Measurements from ENCODE around the gene DDX39B.
A peak's percentile ranks its signal among the peaks of the same experiment; 100 is the strongest.
"Not testable (repeated sequence)": the region's sequence is repeated elsewhere in the genome, so short reads cannot be mapped to it uniquely, and the experiment has no call there.

The DDX39B gene

DNA sequence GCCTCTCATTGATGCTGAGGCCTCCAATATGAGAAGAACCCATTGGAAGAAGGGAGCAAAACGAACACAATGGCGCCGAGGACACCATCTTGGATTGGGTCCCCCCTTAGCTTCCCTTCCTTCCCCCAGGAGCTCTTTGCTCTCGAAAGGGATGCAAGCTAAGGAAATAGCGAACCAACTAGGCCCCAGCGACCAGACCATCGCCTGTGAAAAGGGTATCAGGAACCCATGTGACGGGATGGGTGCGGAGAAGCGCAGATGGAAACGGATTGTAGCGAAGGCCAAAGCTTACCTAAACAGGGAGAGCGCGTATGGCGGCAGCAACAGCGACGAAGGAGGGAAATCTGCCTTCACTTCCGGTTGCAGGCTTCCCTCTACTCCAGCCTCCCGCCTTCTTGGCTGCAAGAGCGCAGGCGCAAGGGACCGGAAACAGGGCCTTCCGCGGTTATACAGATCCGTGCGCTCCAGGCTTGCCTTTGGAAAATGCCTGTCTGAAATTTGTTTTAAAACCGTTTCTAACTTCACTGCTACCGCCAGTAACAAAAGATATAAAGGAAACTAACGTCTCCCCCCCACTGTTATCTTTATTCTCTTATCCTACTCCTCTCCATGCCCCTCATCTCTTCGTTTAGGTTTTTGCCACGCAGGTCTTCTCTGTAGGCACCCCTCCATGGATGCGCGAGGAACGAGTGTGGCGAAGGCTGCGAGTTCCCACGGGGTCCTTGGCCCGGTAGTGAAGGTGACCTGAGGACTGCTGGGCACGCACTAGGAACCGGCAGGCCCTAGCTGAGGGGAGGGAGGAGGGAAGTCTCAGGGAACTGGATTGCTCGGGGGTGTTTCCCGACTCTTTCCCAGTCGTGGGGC is at the start of gene DDX39B:
Gene DDX39B (minus strand): TSS at position 346 of the 864 bp plus-strand sequence. CDS start 1,471 bp downstream, outside the sequence.
- peak; percentile 97 for DNase-seq

- not testable (repeated sequence) for DNase-seq
Measured at GRCh38 chr6:31590691-31591090, 48.9 kb upstream of the DDX39B start.

- no peak for DNase-seq
Measured at GRCh38 chr6:31588871-31589650, 47.3 kb upstream of the DDX39B start.

DNA sequence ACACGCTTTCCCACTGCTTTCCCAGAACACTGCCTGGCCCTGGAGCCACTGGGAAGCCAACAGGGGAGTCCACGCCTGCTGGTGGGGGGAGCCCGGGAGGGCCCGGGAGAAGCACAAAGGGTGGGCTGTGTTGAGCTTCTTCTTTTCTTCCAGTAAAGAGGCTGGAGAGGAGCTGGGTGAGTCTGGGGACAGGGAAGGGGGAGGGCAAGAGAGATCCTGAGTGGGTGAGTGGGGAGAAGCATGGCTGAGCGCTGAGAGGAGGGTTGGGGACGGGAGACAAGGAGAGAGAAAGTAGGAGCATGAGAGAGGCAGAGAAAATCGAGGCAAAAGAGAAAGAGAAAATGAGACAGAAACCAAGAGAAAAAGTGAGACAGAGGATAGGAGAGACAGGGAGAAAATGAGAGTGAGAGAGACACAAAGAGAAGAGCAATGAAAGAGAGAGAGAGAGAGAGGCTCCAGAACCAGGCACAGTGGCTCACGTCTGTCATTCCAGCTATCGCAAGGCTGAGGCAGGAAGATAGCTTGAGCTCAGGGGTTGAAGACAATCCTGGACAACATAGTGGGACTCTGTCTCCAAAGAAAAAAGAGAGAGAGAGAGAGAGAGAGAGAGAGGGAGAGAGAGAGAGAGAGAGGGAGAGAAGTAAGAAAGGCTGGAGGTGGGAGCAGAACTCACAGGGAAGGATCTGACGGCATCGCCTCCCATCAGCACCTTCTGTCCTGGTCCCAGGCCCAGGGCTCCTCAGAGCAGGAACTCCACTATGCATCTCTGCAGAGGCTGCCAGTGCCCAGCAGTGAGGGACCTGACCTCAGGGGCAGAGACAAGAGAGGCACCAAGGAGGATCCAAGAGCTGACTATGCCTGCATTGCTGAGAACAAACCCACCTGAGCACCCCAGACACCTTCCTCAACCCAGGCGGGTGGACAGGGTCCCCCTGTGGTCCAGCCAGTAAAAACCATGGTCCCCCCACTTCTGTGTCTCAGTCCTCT is 46.3 kb upstream of the DDX39B start:
- no peak for DNase-seq

DNA sequence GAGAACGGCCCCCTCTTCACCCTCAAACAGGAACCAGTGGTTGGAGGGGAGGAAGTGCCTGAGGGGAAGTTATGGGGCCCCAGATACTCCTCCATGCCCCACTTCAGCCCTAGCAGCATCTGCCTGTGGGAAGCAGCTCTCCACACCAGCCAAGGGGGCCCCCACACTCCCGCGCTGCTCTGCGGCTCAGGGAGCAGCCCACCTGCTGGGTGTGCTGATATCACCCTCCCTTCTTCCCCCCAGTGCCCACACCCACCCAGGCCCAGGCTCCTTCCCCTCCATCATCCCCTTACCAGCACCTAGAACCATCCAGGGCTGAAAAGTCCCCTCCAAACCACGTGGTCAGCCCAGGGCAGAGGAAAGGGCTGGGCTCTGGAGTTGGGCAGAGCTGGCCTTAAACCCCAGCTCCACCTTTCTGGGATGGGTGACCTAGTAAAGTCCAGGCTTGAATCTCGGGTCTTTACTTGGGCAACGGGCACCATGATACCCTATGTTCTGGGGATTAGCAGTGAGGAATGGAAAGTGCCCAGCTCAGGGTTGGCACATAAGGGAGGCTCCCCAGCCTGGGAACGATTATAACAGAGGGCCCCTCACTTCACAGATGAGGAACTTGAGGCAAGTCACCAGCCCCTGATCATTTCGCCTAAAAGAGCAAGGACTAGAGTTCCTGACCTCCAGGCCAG is 44.9 kb upstream of the DDX39B start:
- no peak for DNase-seq

DNA sequence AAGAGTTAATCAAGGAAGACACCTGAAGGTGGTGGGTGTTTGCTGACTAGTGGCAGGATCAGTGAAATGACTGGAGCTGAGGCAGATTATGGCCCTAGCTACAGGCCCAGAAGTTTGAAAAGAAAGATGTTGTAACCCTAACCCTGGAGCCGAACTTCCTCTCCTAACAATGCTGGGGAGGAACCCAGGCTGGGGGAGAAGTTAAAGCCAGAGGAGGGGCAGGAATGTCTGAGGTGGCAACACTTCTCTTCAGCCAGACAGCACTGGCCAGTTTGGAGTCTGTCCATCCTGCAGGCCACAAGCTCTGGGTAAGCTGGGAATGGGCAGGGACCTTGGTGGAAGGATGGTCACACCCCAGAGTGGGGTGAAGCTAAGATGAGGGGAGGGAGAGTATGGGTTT is 44.2 kb upstream of the DDX39B start, which contains the start of gene LST1:
Gene LST1 (plus strand): TSS at position 270 of the 400 bp plus-strand sequence. CDS start 1,023 bp downstream, outside the sequence.
- DNase-seq = no peak

GRCh38 chr6:31585491-31585890 is 43.7 kb upstream of the DDX39B start:
- no peak for DNase-seq

- DNase-seq = no peak
Measured at GRCh38 chr6:31582230-31582643, 40.4 kb upstream of the DDX39B start, which contains the start of gene LTB. LTB (minus strand) TSS chr6:31582424; CDS start chr6:31582417, 7 bp downstream.

- no peak for DNase-seq
Measured at GRCh38 chr6:31581434-31582229, 39.8 kb upstream of the DDX39B start.

- peak; percentile 81 for DNase-seq
Measured at GRCh38 chr6:31580807-31581433, 39.1 kb upstream of the DDX39B start.

DNA sequence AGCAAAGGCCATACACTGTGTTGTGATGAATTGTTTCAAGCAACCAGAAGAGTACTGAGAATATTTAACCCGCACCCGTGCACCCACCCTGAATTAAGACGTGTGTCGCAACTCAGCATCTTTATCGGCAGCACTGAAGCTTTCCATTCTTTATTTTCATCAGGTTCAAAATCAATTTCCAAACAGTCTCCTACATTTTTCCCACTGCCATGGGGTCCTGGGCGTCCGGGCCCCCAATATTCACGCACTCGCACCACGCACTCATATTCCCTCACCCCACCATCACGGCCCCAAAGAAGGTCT is 38.6 kb upstream of the DDX39B start:
- no peak for DNase-seq

- DNase-seq = no peak
Measured at GRCh38 chr6:31579546-31580437, 38.0 kb upstream of the DDX39B start.

DNA sequence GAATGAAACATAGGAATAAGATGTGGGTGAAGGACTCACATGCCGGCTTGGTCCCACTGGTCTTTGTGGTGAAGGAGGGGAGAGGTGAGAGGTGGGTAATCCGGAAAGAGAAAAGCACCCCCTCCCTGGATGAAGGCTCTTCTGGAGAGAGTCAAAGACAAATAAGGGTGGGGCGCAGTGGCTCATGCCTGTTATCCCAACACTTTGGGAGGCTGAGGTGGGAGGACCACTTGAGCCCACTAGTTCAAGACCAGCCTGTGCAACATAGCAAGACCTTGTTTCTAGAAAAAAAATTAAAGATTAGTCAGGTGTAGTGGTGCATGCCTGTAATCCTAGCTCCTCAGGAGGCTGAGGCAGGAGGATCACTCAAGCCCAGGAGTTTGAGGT is 37.3 kb upstream of the DDX39B start:
- DNase-seq = no peak

DNA sequence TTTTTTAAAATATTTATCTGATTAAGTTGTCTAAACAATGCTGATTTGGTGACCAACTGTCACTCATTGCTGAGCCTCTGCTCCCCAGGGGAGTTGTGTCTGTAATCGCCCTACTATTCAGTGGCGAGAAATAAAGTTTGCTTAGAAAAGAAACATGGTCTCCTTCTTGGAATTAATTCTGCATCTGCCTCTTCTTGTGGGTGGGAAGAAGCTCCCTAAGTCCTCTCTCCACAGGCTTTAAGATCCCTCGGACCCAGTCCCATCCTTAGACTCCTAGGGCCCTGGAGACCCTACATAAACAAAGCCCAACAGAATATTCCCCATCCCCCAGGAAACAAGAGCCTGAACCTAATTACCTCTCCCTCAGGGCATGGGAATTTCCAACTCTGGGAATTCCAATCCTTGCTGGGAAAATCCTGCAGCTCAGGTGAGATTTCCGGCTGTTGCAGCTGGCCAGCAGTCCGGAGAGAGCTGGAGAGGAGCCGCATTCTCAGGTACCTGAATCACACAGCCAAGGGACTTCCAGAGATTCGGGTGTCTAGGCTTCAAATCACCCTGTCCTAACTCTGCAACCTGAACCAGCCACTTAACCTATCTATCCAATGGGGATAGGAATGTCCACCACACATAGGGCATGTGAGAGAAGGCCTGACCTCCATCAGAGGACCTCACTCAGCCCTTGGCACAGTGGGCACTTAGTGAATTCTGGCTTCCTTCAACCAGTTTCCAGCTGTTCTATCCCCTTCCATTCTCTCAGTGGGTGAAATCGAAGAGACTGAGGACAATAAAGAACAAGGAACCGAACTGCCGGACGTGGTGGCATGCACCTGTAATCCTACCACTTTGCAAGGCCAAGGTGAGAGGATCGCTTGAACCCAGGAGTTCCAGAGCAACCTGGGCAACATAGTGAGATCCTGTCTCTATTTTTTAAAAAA is 36.6 kb upstream of the DDX39B start:
- DNase-seq = no peak

DNA sequence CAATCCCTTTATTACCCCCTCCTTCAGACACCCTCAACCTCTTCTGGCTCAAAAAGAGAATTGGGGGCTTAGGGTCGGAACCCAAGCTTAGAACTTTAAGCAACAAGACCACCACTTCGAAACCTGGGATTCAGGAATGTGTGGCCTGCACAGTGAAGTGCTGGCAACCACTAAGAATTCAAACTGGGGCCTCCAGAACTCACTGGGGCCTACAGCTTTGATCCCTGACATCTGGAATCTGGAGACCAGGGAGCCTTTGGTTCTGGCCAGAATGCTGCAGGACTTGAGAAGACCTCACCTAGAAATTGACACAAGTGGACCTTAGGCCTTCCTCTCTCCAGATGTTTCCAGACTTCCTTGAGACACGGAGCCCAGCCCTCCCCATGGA is 35.8 kb upstream of the DDX39B start:
- DNase-seq = no peak

DNA sequence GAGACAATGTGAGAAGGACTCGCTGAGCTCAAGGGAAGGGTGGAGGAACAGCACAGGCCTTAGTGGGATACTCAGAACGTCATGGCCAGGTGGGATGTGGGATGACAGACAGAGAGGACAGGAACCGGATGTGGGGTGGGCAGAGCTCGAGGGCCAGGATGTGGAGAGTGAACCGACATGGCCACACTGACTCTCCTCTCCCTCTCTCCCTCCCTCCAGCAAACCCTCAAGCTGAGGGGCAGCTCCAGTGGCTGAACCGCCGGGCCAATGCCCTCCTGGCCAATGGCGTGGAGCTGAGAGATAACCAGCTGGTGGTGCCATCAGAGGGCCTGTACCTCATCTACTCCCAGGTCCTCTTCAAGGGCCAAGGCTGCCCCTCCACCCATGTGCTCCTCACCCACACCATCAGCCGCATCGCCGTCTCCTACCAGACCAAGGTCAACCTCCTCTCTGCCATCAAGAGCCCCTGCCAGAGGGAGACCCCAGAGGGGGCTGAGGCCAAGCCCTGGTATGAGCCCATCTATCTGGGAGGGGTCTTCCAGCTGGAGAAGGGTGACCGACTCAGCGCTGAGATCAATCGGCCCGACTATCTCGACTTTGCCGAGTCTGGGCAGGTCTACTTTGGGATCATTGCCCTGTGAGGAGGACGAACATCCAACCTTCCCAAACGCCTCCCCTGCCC is 35.2 kb upstream of the DDX39B start:
- no peak for DNase-seq

DNA sequence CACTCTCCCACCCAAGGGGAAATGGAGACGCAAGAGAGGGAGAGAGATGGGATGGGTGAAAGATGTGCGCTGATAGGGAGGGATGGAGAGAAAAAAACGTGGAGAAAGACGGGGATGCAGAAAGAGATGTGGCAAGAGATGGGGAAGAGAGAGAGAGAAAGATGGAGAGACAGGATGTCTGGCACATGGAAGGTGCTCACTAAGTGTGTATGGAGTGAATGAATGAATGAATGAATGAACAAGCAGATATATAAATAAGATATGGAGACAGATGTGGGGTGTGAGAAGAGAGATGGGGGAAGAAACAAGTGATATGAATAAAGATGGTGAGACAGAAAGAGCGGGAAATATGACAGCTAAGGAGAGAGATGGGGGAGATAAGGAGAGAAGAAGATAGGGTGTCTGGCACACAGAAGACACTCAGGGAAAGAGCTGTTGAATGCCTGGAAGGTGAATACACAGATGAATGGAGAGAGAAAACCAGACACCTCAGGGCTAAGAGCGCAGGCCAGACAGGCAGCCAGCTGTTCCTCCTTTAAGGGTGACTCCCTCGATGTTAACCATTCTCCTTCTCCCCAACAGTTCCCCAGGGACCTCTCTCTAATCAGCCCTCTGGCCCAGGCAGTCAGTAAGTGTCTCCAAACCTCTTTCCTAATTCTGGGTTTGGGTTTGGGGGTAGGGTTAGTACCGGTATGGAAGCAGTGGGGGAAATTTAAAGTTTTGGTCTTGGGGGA is 34.3 kb upstream of the DDX39B start:
- no peak for DNase-seq
